Measurements from ENCODE around the gene DPF3.

DNA sequence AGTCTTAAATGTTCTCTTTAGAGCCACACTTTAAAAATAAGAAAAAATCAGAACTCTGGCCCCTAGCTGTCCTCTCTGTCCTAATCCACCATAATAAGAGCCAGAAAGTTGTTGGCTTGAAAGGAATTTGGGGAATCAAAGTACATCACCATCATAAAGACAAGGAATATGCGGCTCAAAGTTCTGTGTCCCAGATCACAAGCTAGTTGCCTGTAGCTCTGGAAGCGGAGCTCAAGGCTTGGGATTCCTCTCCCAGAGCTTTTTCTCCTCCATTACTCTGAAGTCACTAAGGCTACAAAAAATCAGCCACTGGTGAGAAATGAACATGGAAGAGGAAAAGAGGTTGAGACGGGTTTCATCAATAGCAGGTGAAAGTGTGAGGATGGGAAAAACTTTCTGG lies 6.4 kb downstream of the DPF3 start:
- TF ChIP-seq GATA2 (IDR thresholded peaks at IDR 0.05; ENCODE audit: low read depth, low read length), result no peak
- no peak for TF ChIP-seq GATA3 (IDR thresholded peaks at IDR 0.05; ENCODE audit: low read depth, low read length)
